Measurements from ENCODE around the gene AIG1.

- TF ChIP-seq EZH2 (IDR thresholded peaks at IDR 0.05; ENCODE audit: insufficient read depth, poor library complexity, severe bottlenecking) (no peak), EZH2phosphoT487 (IDR thresholded peaks at IDR 0.05; ENCODE audit: insufficient read depth, low read depth) (no peak)
Observed at GRCh38 chr6:143264379-143264778, 203.7 kb downstream of the AIG1 start.

Data from GM23248 (cell line).